GM18858 (cell line): ENCODE data around the gene PPP1R12C.
"Not testable (repeated sequence)": the region's sequence is repeated elsewhere in the genome, so short reads cannot be mapped to it uniquely, and the experiment has no call there.

Source experiments
- ATAC-seq: cut with Tn5 transposase; IDR thresholded peaks from one replicate; pipeline ENCODE4 v1.9.1; 2021; ENCODE audit not compliant: unreplicated experiment

The PPP1R12C gene

GRCh38 chr19:55077106-55077505 is 40.3 kb downstream of the PPP1R12C start:
- no peak for ATAC-seq

DNA sequence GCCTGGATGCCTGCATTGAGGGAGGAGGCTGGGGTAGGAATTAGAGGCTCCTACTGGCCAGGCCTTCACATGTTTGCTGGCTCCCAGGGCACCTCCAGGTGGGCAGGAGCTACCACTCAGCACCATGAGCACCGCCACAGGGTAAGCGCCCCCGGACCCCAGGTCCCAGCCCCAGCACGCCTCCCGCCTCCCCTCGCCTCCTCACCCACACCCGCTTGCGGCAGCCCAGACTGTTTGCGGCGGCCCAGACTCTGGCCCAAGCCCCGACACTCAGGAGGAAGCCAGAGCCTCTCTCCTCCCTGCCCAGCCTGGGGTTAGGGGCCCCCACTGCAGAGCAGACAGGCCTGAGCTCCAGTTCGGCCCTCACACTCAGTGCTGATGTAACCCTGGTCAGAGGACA is 41.1 kb downstream of the PPP1R12C start:
- ATAC-seq = no peak

- ATAC-seq = no peak
Measured at GRCh38 chr19:55075371-55075998, 42.0 kb downstream of the PPP1R12C start, which contains the start of gene EPS8L1. EPS8L1 (plus strand) TSS chr19:55075869; CDS start chr19:55076445, 576 bp downstream.

DNA sequence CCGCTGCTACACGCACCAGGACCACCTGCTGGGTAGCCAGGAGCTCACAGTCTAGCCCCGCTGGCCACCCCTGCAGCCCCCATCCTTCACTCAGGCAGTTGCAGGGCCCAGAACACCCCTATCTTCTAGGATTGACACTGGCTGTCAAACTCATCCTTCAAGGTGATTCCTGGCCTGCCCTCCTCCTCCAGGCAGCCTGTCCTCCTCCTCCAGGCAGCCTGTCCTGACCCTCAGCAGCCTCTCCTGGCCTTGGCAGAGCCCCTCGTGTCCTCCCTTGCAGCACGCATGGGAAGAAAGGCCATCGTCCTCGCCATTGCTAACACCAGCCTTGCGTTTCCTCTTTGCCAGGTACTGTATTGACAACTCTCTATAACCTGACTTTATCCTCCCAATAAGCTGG is 45.5 kb downstream of the PPP1R12C start:
- ATAC-seq = no peak

DNA sequence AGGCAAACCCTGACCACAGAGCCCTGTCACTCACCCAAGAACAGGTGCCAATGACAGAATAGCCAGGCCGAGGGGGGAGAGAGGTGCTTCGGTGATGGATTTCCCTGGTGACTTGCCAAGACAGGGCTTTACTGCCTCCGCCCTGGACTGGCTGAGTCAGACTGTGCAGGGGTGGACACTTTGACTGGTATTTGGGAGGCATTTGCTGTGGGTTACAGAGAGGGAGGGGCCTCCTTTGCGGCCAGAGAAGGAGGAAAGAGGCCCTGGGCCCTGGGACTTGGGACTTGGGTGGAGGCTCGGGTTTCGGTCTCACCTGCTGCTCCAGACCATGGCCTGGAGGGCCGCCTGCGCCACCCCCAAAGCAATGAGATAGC is 46.3 kb downstream of the PPP1R12C start:
- no peak for ATAC-seq

DNA sequence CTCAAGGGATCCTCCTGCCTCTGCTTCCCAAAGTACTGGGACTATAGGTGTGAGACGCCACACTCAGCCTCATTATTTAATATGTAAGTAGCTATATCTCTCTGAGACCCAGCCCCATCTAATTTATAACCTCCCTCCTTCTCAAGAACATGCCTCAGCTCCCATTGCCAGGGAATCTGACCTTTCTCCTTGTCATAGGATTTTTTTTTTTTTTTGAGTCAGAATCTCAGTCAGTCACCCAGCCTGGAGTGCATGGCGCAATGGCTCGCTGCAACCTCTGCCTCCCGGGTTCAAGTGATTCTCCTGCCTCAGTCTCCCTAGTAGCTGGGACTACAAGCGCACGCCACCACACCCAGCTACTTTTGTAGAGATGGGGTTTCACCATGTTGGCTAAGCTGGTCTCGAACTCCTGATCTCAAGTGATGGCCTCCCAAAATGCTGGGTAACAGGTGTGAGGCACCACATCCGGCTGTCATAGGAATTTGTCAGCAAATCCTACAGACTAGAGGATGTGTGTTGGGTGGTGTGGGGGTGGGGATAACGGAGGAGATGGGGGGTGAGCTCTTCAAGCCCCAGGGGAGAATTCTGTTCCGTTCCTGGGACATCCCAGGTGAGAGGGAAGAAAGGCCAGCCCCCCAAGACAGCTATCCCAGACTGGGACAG is 46.8 kb downstream of the PPP1R12C start:
- ATAC-seq = no peak

- ATAC-seq = no peak
Measured at GRCh38 chr19:55069865-55070197, 47.6 kb downstream of the PPP1R12C start.

GRCh38 chr19:55068950-55069864 is 48.2 kb downstream of the PPP1R12C start:
- no peak for ATAC-seq

DNA sequence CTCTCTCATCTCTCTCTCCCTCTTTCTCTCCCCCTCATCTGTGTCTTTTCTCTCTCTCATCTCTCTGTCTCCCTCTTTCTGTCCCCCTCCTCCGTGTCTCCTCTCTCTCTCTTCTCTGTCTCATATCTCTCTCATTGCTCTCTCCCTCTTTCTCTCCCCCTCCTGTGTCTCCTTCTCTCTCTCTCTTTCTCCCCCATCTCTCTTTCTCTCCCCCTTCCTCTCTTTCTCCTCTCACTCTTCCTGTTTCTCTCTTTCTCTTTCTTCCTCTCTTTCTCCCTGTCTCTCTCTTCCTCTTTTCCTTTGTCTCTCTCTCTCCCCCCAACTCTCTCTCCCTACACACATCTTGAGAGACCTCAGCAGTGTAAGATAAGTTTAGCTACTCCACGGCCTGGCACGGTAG is 49.6 kb downstream of the PPP1R12C start:
- ATAC-seq = no peak

GRCh38 chr19:55066107-55066709 is 51.2 kb downstream of the PPP1R12C start:
- ATAC-seq = no peak

DNA sequence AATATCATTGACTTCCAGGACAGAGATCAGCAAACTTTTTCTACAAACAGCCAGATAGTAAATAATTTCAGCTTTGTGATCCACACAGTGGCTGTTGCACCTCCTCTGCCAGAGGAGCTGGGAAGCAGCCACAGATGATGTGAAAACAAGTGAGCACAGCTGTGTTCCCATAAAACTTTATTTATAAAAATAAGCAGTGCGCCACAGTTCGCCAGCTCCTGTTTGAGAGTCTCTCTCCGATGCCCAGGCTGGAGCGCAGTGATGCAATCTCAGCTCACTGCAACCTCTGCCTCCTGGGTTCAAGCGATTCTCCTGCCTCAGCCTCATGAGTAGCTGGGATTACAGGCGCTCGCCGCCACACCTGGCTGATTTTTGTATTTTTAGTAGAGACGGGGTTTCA is 51.9 kb downstream of the PPP1R12C start:
- ATAC-seq = not testable (repeated sequence)

DNA sequence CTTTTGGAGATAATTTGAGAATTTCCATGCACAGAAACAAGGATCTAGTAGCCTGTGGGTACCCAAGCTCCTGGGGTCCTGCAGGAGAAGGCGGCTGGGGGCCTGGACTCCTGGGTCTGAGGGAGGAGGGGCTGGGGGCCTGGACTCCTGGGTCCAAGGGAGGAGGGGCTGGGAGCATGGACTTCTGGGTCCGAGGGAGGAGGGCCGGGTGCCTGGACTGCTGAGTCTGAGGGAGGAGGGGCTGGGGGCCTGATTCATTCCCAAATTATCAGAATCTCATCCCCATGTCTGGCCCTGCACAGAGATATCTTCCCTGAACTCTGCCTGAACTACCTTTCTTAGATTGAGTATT is 54.0 kb downstream of the PPP1R12C start:
- ATAC-seq = no peak

DNA sequence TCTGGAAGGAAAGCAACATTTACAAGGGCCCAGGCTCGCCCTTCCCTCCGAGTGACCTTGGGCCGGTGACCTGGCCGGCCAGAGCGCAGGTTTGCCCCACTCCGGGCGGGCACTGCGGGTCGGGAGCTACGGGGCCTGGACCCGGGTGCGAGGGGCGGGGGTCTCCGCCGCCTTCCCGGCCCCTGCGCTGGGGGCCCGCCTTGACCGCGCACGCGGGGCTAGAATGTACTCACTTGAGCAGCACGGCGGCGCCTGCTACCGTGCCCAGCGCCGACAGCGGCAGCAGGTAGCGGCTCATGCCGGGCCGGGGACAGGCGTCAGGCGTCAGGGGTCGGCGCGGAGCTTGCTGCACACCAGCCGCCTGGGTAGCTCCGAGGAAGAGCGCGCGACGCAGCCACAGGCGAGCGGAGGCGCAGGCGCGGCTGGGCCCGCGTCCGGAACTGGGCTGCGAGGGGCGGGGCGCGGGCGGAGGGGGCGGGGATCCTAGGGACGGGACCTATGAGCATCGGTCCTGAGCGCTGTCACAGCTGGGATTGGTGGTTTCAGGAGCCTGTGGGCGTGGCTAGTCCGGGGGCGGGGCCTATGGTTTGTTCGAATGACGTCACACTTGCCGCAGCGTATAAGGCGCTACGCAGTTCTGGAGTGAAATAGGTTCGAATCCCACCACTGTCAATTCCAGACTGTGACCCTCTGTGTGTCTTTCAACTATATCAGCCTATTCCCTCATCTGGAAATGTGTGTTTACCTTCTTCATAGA is 54.5 kb downstream of the PPP1R12C start, which contains the start of gene RDH13:
RDH13 (minus strand) TSS at position 414 of the 757 bp plus-strand sequence; CDS start at position 298, 116 bp downstream.
- ATAC-seq = peak; percentile 50

GRCh38 chr19:55060287-55060686 is 57.1 kb downstream of the PPP1R12C start:
- not testable (repeated sequence) for ATAC-seq

DNA sequence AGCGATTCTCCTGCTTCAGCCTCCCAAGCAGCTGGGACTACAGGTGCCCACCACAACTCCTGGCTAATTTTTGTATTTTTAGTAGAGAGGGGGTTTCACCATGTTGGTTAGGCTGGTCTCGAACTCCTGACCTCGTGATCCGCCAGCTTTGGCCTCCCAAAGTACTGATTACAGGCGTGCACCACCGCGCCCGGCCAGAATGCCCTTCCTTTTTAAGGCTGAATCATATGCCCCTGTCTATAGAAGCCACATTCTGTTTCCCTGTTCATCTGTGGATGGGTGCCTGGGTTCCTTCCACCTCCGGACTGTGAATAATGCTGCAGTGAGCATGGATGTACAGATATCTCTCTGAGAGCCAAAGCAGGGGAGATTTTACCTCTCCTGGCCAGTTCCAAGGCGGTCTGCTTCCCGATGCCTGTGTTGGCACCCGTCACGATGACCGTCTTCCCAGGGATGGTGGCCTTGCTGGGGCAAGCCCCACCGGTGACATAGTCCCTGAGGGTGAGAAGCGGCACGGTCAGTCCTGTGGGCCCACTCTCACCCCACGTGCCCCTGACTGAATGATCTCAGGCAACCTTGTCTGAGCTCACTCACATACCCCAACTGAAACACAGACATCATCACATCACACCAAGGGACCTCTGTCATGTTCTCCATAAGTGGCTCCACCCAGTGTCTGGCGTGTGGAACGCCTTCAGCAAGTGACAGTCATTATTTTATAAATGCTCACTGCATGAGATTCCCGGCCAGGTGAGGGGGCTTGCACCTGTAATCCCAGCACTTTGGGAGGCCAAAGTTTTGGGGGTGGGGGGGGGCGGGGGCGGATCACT is 58.4 kb downstream of the PPP1R12C start:
- ATAC-seq = no peak

DNA sequence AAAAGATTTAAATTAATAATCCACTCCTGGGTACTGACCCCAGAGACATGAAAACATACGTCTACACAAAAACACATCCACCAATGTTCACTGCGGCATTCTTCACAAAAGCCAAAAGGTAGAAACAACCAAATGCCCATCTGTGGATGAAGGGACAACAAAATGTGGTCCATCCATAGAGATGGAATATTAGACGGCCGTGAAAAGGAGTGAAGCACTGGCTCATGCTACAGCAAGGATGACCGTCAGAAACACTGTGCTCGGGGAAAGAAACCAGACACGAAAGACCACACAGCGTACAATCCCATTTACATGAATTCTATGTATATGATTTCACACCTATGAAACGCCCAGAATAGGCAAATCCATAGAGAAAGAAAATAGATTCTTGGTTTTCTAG is 60.6 kb downstream of the PPP1R12C start:
- ATAC-seq = no peak

DNA sequence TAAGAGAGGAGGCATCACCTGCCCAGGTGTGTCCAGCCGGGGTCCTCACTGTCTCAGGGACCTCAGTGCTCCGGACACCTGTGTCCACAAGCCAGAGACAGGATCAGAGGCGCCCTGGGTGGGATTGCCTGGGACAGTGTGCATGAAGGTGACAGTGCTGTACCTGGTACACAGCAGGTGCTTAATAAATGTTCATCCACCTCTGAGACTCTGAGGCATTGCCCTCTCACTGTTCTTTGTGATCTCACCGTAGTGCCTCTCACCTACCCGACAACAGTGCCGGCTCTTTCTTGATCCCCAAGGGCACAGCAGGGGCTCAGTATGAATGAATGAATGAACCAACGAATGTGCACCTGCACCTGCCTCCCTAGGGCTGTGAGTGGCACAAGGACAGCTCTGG is 63.7 kb downstream of the PPP1R12C start:
- no peak for ATAC-seq

GRCh38 chr19:55050749-55051532 is 66.5 kb downstream of the PPP1R12C start:
- ATAC-seq = no peak

GRCh38 chr19:55048446-55048845 is 69.0 kb downstream of the PPP1R12C start:
- ATAC-seq = no peak
